Gastrocnemius medialis (tissue), 4 donors: ENCODE results near the gene OGFOD2.

Source experiments
- CTCF ChIP-seq, 5 experiments: fragments of 450-650 bp in 3 of 5; fragments of 200-600 bp in 2 of 5; sonication (generic) in 2 of 5; IDR thresholded peaks in 4 of 5; conservative IDR thresholded peaks in 1 of 5; 1 replicate in 4 of 5; 2 replicates in 1 of 5; pipeline ENCODE4 v1.5.1; 2016 to 2019; ENCODE audit warnings: antibody characterized with exemption in 5 of 5, mild to moderate bottlenecking in 3 of 5, moderate library complexity in 3 of 5
- POLR2A ChIP-seq, 2 donors: fragments of 450-650 bp; IDR thresholded peaks; one replicate each; pipeline ENCODE4 v1.6.1; 2017; ENCODE audit warnings: antibody characterized with exemption in 2 of 2, mild to moderate bottlenecking in 2 of 2, moderate library complexity in 2 of 2

- TF ChIP-seq CTCF (IDR thresholded peaks at IDR 0.05 in 4 of 5, conservative IDR thresholded peaks at IDR 0.05 in 1 of 5): no peak
- no peak for TF ChIP-seq POLR2A (IDR thresholded peaks at IDR 0.05)
Measured at GRCh38 chr12:122991623-122992275, 16.7 kb downstream of the OGFOD2 start.
